Heart left ventricle (tissue), 16 donors: ENCODE measurements around the gene HOTAIR. TPM values are rescaled to one million over a fixed set of nuclear protein-coding genes. Genes with fewer than 3 reads are reported as not detected.

Experiments
- ATAC-seq, 4 donors: fragments of 200-7000 bp; cut with Tn5 transposase; one replicate each; pipeline ENCODE4 v1.9.1; 2020 to 2022; ENCODE audit warnings: moderate library complexity in 4 of 4, mild to moderate bottlenecking in 3 of 4, moderate number of reproducible peaks in 1 of 4
- DNase-seq, 5 donors: peaks; one replicate each; pipeline ENCODE4 v3.0.0-alpha.2; 2020
- H3K27ac ChIP-seq, 12 donors: fragments of 200-600 bp; sonication (generic) in 4 of 12; one replicate each; pipeline versions ENCODE4 v1.5.0 to v1.8.0; 2016 to 2022; ENCODE audit warnings: mild to moderate bottlenecking in 2 of 12
- H3K27me3 ChIP-seq, 9 donors: fragments of 200-600 bp; sonication (generic) in 2 of 9; one replicate each; pipeline versions ENCODE4 v1.5.1 to v1.8.0; 2016 to 2022; ENCODE audit warnings: mild to moderate bottlenecking in 3 of 9
- H3K36me3 ChIP-seq, 9 donors: fragments of 200-600 bp; sonication (generic) in 2 of 9; one replicate each; pipeline versions ENCODE4 v1.5.0 to v1.8.0; 2018 to 2022; ENCODE audit warnings: mild to moderate bottlenecking in 2 of 9
- H3K4me1 ChIP-seq, 12 donors: fragments of 200-600 bp; sonication (generic) in 4 of 12; one replicate each; pipeline versions ENCODE4 v1.5.0 to v1.8.0; 2016 to 2022; ENCODE audit warnings: mild to moderate bottlenecking in 3 of 12
- H3K4me3 ChIP-seq, 12 donors: fragments of 200-600 bp; sonication (generic) in 4 of 12; one replicate each; pipeline versions ENCODE4 v1.5.0 to v1.8.0; 2017 to 2022; ENCODE audit warnings: mild to moderate bottlenecking in 9 of 12, moderate library complexity in 4 of 12
- H3K9me3 ChIP-seq, 12 donors: fragments of 200-600 bp; sonication (generic) in 4 of 12; one replicate each; pipeline versions ENCODE4 v1.5.0 to v1.8.0; 2016 to 2022; ENCODE audit warnings: mild to moderate bottlenecking in 1 of 12
- CTCF ChIP-seq, 12 donors: fragments of 200-600 bp; sonication (generic) in 4 of 12; IDR thresholded peaks; one replicate each; pipeline versions ENCODE4 v1.5.0 to v1.8.0; 2018 to 2022; ENCODE audit warnings: antibody characterized with exemption in 12 of 12, mild to moderate bottlenecking in 5 of 12
- POLR2A ChIP-seq, 2 donors: fragments of 450-650 bp; IDR thresholded peaks; one replicate each; pipeline ENCODE4 v1.6.1; 2017; ENCODE audit warnings: antibody characterized with exemption in 2 of 2, mild to moderate bottlenecking in 2 of 2, moderate library complexity in 2 of 2
- WGBS, 4 donors: extraction: QIAGEN DNeasy Blood & Tissue Kit in 2 of 4; methylation state at CpG; one replicate each; pipeline versions ENCODE4 v1.1.5 to v1.1.7; 2013 to 2018; 5-methylcytosine and 5-hydroxymethylcytosine counted together
- intact Hi-C, 10 donors: fragments of 100-400 bp; cut with DNase I; formaldehyde crosslinking; loops; one replicate each; pipeline versions ENCODE4 v1.11.1 to v1.14.2; 2022
- polyA plus RNA-seq, 2 donors: library from polyadenylated mRNA; stranded (reverse); fragments of 200-250 nt; gene quantifications; one replicate each; pipeline ENCODE4 v1.2.3, GENCODE V29; 2013
- total RNA-seq, 9 donors: library from RNA; depleted of rRNA in 2 of 9; stranded (reverse); fragments of >200 nt in 2 of 9; fragmentation: NEBNext Ultra II Directional in 3 of 9; extraction: Animal tissue kit (Norgen Biotek cat#: 25700) in 3 of 9; gene quantifications; one replicate each; pipeline versions ENCODE4 v1.1.0 to v1.2.4, GENCODE V29; 2016 to 2023
- donor health status: ischemic (EF 13 %, LVEDD 7.1; RV severe dilation, severe dysfunction).
- donor health status: healthy with polysubstance abuse.
- donor health status: DM: no; HTN: yes; CAD: no.
- donor health status: DM: no; HTN: no; CAD: no.
- donor health status: ischemic (EF 25% LVEDD 6.9; RV normal size, moderate dysfunction).
- donor health status: ischemic (EF 25% LVEDD 5.7; RV mildly dilated, moderate dysfunction).
- donor health status: healthy.
- donor health status: DM: yes; HTN: yes; CAD: no.
- donor health status: ischemic (EF 35%, LVEDD 5.7; RV mildly dilated, moderate dysfunction).
- donor health status: nonischemic (EF 11% LVEDD 7.7; RV severe dilation, severe dysfunction).
- donor health status: DM: yes; HTN: yes; CAD: no.
- donor health status: PGD.
- donor health status: ischemic (EF 29% LVEDD 5.4; RV normal size, mild dysfunction).
- donor health status: nonischemic (EF 23%, LVEDD 6.1; RV moderate dilation, normal function).

Gene HOTAIR
- total and polyA plus RNA-seq, 11 donors, result not detected

DNA sequence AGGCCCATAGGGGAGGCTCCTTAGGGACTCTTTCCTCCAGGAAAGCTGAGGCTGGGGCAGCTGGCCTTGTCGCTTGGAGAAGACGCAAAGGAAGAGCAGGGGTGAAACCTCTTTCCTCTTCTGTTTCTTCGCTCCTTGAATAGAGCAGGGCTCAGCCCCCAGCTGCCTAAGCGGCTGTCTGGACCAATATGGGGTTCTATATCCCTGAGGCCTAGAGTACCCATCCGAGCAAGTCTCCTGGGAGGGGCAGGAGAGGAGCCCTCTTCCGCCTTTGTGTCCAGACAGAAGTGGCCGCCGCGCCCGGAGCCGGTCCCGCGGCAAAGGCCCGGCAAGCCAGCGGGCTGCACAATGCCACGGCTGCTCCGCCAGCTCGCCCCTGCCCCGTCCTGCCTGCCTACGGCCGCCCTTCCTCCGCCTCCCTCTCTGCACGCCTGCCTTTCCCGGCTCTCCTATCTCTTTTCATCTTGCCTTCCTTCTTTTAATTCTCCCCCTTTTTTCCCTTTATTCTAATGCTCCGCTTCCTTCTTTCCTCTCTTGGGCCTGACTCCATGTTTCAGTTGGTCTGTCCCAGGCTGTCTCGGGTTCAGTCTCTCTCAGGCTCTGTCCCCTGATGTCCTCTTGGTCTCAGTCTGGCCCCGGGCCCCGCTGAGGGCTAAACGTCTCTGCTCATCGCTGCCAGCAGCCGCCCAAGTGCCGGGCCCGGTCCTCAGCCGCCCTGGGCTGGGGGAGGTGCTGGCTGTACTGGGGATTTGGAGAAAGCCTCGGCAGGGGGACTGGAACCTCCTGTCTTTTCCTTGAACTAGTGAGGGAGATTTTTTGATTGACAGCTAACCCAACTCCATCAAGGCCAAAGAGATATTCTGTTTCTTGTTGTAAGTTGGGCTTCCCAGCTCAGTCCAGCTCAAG lies 22.7 kb upstream of the HOTAIR start:
- no peaks in the 10 kb centered on the region for H3K9me3 ChIP-seq
- no peaks in the 10 kb centered on the region for H3K36me3 ChIP-seq
- H3K4me3 ChIP-seq, result no peak overlapping the region
- H3K4me1 ChIP-seq, result peaks cover 0 to 49% (median 29%) of the 10 kb centered on the region in 12 donors
- intact Hi-C loops, result no loop called here
- peaks cover 81 to 100% (median 99%) of the 10 kb centered on the region in 9 donors for H3K27me3 ChIP-seq
- 7 to 15% (median 11%) methylated on average over 35 of the region's 35 CpGs for WGBS, 4 donors
- H3K27ac ChIP-seq, result no peak overlapping the region
- DNase-seq (peak in 2 of 5 donors; percentile 15 to 37), ATAC-seq (no peak)
- no peak for TF ChIP-seq POLR2A (IDR thresholded peaks at IDR 0.05)
- TF ChIP-seq CTCF (IDR thresholded peaks at IDR 0.05), result no peak

GRCh38 chr12:53996240-53997203 lies 21.8 kb upstream of the HOTAIR start:
- TF ChIP-seq POLR2A (IDR thresholded peaks at IDR 0.05) (no peak), CTCF (IDR thresholded peaks at IDR 0.05) (no peak)
- H3K4me1 ChIP-seq, result peaks cover 0 to 49% (median 29%) of the 10 kb centered on the region in 12 donors
- no peaks in the 10 kb centered on the region for H3K9me3 ChIP-seq
- intact Hi-C loops, result no loop called here
- H3K27ac ChIP-seq, result no peak overlapping the region
- no peak for ATAC-seq
- H3K27me3 ChIP-seq, result peaks cover 84 to 100% (median 99%) of the 10 kb centered on the region in 9 donors
- whole genome bisulfite sequencing, 4 donors, result 34 to 47% (median 41%) methylated on average over 29 of the region's 29 CpGs
- H3K36me3 ChIP-seq, result no peaks in the 10 kb centered on the region
- peak overlapping the region in 11 of 12 donors; percentile 19 to 63 (median 50) for H3K4me3 ChIP-seq
- peak in 1 of 5 donors; percentile 18 for DNase-seq

GRCh38 chr12:53995378-53996239 lies 20.9 kb upstream of the HOTAIR start:
- H3K27me3 ChIP-seq, result peaks cover 85 to 100% (median 100%) of the 10 kb centered on the region in 9 donors
- DNase-seq, result peak in 1 of 5 donors; percentile 32
- H3K36me3 ChIP-seq, result no peaks in the 10 kb centered on the region
- peaks cover 0 to 48% (median 29%) of the 10 kb centered on the region in 12 donors for H3K4me1 ChIP-seq
- H3K27ac ChIP-seq, result no peak overlapping the region
- intact Hi-C loops, result no loop called here
- H3K9me3 ChIP-seq, result no peaks in the 10 kb centered on the region
- 3 to 5% (median 3%) methylated on average over 35 to 48 of the region's 48 CpGs for WGBS, 4 donors
- ATAC-seq, result peak in 3 of 4 donors; percentile 21 to 61 (median 50)
- H3K4me3 ChIP-seq, result peak overlapping the region; percentile 19 to 63 (median 48)
- no peak for TF ChIP-seq CTCF (IDR thresholded peaks at IDR 0.05)
- TF ChIP-seq POLR2A (IDR thresholded peaks at IDR 0.05), result no peak
